OCI-LY7 (cell line): ENCODE data around the gene PGPEP1.

Source experiments
- CTCF ChIP-seq: fragments of 200-600 bp; sonication (generic); conservative IDR thresholded peaks from 2 replicates; pipeline ENCODE4 v1.5.1; 2014; ENCODE audit warnings: mild to moderate bottlenecking, antibody characterized with exemption, low read length, moderate library complexity, mixed read lengths
- EZH2phosphoT487 ChIP-seq: fragments of 200-600 bp; sonication (generic); IDR thresholded peaks from 2 replicates; pipeline ENCODE4 v1.6.1; 2018; ENCODE audit warnings: low read depth, borderline replicate concordance, mild to moderate bottlenecking, mixed run types, antibody characterized with exemption, low read length, moderate library complexity, mixed read lengths

DNA sequence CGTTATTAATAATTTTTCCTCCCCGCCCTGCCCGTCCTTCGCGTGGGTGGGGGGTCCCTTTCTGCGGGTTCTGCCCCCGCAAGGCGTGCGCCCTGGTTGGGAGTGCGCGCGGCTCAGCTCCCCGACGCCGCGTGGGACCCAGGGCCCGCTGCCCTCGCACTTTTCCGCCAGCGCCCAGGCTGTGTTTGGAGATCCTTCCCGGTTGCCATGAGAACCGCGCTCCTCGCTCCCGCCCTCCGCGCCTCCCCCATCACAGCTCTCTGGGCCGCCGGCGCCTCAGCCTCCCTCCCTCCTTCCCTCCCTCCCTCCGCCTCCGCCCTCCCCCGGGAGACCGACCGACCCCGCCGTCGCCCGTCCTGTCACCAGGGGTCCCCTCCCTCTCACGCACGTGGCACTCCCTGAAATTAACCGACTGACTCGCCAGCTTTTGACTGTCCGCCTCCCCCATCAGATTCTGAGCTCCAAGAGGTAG is 76.4 kb downstream of the PGPEP1 start:
- TF ChIP-seq CTCF (no peak), EZH2phosphoT487 (no peak)
